ENCODE data around the gene ZFHX3.

The ZFHX3 gene

DNA sequence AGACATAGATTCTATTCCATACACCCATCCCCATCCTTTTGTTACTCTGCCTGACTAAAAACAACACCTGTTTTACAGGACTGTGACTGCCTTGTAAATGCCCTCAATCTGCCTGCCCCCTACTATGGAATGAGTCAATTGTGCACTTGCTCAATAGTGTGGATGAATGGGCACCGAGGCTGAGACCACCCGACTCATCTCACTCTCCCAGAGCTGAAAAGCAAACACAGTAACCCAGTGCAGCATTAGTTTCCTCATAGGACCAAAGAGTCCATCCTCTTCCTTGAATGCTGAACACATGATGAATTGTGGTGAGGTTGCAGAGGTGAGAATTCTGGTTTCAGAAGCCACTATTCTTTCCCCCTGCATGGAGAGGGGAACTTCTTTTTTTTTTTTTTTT, 233.7 kb downstream of the ZFHX3 start:
- DNase-seq, result no peak

DNA sequence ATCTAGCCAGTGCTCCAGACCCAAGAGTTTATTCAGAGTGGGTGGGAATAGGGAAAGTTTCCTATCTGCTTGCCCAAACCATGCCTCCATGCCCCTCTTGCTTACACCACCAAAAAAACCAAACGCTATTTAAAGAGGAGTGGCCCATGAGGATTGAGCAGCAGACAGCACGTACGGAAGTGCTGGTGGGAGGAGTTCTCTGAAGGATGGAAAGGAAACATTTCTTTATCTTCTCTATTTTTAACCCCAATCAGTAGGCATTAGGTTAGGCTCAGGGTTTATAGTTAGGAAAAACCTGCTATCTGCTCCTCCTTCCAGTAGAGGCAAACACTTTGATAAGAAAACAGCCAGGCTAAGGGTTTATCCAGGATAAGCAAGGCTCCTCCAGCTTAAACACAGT, 235.3 kb downstream of the ZFHX3 start:
- DNase-seq, result no peak

DNA sequence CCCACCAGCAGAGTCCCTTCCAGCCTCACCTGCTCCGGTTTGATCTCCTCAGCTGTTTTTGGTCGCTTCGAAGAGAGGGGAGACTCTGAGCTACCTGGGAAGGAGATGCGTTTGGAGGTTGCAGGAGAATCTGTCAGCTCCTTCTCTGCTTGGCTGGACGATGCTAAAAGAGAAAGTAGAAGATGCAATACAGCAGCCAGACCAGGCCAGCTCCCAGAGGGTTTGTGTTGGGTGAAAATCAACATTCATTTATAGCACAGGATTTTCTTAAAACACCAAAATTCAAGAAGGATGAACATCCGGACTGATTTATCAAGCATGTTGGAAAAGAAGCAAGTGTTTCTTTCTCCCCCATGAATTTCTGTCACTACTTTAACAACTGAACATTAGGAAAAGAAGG, 236.1 kb downstream of the ZFHX3 start:
- DNase-seq, result no peak

DNA sequence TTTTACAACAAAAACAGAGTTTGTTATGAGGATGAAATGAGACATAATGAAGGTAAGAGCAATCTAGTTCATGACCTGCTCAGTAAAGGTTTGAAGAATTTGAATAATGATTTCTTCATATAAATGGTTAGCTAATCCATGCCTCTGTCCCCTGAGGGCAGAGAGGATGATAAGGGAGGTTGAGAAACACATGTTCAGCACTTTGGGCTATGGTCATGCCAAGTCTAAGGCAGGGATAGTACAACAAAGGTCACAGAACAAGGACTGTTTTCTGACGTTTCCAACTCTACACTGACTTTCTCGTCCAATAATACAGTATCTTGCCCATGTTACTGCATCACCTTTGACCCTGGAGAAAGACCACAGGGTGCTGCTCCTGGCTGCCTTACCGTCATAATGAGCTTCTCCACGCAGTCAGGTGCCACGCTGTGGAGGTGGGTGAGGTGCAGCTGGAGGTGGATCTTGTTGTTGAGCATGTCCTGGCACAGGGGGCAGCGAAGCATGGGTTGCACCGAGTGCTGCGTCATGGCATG, 236.7 kb downstream of the ZFHX3 start:
- no peak for DNase-seq

DNA sequence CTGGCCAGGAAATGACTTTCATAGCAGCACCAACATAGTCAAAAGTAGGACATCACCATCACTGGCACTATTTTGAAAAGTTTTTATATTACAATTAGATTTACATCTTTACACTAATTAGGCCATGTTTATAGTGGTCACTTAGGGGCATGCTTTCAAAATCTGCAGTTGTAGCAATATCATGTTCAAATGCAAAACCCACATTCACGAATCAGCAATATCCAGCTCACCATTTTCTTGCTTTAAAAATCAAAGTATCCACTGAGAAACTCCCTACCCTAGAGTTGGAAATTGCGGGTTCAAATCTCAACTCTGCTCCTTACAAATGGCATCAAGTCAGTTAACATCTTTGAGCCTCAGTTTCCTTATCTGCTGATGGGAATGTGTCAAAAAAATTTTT, 237.4 kb downstream of the ZFHX3 start:
- DNase-seq, result no peak

DNA sequence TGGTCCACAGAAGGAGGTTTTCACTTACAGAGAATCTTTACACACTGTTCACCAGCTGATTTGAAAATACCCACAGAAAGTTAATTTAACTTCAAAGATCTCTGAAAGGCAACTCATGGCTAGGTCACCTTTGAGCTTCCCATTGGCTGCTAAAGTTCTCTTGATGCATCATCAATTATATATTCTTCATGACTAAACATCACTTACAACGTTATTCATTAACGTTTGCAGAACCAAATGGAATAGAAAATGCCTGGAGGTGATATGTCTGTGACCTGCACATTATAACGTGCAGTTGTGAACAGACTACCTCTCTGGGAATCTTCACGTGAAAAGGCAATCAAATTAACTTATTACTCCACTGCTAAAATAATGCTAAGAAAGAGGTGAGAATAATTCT, 238.5 kb downstream of the ZFHX3 start:
- DNase-seq, result no peak

DNA sequence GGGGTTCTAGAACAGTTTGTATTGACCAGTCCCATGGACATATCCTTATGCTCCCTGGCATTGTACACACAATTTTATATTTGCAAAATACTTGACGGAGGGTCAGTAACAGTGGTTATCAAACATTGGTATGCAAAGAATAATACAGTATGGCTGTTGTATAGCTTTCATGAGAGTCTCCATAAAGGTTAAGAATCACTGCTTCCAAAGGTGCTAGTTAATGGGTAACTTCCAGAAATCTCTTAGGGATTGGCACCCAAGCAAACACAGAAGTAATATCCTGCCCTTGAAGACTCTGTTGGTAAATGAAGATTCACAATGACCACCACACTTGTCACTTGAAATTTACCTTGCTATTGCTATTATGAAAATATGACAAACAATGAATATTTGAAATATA, 239.2 kb downstream of the ZFHX3 start:
- DNase-seq, result no peak

DNA sequence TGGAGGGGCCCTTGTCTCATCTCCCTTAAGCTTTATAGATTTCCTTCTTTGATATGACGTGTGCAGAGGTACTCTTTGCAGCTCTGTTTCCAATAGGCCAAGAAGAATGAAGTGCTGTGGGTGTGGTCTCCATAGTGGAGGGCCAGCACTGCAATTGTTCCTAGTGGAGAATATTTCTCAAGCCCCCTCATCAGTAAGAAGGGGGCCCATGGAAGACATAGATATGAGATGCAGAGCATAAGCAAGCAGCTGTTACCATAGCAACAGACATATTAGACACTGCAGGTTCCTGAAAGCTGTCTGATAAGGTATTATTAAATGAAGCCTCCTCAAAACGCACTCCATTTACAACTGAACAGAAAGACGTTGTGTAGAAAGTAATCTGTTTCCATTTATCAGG, 240.7 kb downstream of the ZFHX3 start:
- DNase-seq, result no peak

DNA sequence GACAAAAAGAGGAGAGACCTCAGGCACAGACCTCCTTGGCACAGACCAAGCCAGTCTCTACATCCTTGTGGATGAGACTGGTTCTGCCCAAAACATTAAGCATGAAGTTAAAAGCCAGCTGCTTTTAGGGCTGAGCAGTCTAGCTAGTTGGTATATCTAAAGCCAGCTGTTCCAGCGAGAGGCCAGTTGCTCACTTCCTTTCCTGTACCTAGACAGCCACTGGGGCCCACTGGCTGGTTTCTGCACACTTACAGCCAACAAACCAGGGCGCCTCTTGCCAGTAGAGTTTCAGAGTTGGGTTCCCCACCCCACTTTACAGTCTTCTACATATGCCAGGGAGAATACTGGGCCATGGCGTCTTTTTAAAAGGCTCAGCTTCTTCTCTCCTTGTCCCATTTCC, 242.4 kb downstream of the ZFHX3 start:
- DNase-seq, result no peak

DNA sequence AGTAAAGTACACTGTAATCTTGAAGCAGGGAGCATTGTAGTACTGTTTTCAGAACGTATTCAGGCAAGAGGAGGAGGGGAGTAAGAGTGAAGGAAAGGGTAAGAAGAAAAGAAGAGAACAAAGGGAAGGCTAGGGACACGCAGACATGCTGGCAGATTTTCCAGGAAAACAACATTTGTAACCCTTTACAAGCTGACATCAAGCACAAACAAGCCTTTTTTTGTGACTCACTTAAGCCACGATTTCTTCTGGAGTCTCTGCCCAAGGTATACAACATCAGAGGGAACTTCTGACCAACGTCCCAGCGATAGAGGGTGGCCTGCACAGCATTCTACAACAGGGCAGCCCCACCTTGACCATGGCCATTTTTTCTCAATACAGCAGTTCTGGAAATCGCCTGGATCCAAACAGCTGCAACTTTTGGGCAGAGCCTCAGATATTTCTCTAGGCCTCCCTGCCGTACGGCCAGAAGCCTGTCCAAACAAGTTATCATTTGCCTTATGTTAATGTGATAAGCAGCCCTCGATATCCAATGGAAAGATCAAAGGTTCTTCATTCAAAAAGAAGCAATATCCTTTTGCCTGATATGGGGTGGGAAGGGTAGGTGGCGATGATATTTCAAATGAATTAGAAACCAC, 247.3 kb downstream of the ZFHX3 start:
- no peak for DNase-seq

DNA sequence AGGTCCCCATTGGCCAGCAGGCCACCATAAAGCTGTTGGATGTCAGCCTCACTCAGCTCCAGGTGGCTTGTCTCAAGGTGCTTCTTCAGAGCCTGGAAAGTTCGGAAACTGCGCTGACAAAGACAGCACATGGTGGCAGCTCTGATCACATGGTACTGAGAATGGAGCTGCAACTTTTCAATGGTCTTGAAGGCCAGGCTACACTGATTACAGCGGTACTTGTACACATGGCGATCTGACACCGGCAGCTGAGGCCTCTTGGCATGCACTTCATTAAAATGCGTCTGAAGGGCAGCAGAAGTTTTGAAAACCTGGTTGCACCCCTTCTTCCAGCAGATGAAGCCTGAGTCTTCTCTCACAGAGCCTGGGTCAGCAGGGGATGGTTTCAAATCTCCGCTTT, 249.7 kb downstream of the ZFHX3 start:
- no peak for DNase-seq

DNA sequence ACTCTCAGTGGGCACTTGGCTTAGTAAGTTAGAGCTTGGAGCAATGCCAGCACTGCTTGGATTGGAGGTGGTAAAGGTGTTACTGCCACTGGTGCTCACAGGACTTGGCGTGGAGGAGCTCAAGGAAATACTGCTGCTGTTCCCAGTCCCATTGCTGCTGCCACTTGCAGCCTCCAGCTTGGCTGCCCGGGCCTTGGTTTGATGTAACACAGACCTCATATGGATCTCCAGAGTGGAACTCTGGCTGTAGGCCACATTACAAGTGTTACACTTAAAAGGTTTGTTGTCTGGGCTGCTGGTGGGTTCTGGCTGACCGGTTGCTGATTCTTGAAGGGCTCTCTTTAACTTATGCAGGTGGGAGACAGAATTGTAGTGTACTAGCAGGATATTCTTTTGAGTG, 250.3 kb downstream of the ZFHX3 start:
- no peak for DNase-seq

DNA sequence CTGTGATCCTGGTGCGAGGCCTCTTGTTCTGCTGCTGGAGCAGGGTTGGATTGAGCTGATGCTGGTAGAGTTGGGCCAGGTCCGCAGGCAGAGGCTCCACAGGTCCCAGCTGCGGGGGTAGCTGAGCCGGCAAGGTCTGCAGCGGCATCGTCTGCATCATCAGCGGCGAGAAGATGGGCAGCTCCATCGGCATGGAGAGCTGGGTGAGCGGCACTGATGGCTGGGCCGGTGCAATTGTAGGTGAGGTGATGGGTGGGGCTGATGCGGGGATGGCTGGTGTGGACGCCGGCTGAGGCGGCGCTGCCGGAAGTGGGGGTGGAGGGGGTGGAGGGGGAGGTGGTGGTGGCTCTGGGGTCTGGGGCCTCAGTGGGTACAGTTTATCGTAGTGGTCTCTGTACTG, 251.7 kb downstream of the ZFHX3 start:
- DNase-seq, result no peak

DNA sequence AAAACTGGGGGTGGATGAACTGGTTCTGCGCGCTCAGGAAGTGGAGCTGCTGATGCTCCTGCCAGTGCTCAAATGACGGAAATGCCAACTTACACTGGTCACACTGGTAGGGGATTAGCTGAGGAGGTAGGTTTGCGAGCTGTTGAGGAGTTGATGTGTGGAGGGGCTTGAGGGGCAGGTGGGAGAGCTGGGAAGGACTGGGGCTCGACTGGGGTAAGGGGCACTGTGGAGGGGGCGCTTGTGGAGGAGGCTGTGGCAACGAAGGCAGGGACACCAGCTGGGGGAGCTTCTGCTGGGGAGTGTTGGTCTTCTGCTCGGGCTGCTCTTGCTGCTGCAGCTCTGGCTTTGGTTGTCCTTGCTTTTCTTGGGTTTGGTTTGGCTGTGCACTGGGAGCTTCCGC, 252.9 kb downstream of the ZFHX3 start:
- no peak for DNase-seq

DNA sequence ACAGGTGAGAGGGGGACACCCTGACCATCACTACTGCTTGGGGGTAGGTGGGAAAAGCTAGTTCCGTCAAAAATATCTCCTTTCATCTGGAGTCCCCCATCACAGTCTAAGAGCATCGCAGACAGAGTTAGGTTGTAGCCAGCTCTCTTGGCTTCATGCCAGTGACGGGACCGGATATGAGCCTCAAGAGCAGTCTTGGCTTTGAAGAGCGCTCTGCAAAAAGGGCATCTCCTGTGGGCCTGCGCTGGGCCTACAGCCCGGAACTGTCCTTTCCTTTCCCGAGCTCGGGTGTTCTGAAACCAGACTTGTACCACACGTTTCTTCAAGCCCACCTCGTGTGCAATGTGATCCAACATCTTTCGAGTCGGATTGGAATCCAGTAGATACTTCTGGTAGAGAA, 253.6 kb downstream of the ZFHX3 start:
- no peak for DNase-seq

DNA sequence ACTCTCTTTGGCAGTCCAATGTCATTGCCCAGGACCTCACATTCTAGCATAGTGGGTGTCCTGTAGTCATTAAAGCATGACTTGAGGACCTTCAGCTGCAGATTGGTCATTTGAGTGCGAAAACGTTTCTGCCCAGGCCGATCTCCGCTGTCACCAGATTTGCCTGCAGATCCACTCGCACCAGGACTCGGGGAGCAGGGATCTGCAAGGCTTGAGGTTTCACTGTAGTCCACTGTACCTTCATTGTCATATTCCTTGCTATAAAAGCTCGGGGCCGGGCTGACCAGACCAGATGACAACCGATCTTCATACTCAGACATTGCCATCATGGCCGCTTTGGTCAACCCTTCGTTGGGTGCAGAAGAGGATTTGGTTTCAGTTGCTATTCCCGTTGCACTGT, 254.2 kb downstream of the ZFHX3 start:
- no peak for DNase-seq

DNA sequence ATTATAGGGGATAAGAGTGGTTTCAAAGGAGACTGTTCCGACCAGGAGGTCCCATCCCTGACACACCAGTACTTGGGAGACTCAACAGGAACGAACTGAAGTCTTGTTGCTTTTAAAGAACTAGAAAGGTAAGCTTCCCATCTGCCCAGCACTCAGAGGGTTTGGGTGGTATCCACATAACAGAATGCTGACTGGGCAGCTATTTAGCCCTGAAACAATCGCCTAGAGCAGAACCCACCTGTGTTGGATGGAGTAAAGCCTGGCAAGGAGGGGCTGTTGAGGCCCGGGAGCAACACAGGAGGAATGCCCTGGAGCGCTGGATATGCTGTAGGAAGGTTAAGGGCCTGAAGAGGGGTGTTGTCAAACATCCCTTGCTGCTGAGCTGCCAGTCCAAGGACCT, 254.9 kb downstream of the ZFHX3 start:
- DNase-seq, result no peak

DNA sequence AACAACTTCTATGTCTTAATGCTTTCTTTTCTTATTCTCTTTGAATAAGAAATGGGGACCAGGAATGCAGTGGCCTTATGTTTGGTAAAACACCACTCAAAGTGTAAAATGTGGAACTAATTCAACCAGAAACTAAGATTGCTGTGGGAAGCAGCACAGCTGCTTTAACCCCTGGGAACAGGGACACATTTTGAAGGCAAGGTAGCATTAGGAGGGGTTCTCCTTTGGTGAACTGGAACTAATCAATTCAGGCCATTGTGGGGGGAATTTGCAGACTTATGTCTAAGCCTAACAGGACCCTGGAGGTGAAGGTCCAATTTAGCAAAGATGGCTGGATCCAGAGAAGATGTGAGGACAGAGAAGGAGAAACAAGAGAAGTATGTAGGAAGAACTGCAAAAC, 256.1 kb downstream of the ZFHX3 start:
- DNase-seq, result no peak

DNA sequence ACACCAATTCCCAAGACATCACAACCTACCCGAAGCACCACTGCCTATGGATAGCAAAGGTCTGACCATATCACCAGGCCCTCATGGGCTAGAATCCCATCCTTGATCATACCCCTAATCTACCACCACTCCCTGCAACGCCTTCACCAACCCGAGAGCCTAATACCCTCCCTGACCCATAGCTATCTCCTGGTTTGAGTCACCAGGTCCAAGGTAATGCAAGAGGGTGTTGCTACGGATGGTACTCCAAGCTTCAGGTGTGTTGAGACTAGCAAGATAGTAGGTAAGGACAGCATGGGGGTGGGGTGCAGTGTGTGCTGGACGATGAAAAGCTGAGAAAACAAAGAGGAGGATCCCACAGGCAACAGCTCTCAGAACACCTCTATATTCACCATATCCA, 258.0 kb downstream of the ZFHX3 start:
- DNase-seq, result no peak

DNA sequence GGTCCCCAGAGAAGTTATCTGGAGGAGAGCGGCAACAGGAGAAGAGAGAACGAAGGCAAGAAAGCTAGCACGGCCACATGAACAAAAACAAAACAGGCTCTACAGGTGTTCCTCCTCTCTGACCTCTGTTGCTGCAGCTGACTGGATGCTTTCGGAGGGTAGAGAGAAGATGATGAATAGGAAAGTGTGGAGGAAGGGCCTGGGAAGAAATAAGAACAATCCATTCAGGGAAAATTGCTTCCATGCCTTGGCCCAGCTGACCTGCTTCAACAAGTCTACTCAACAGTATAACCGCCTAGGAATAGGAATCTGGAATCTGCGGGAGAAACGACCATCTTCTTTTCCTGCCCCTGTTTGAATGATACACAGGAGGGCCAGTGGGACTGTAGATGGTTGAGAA, 258.5 kb downstream of the ZFHX3 start:
- DNase-seq, result no peak

DNA sequence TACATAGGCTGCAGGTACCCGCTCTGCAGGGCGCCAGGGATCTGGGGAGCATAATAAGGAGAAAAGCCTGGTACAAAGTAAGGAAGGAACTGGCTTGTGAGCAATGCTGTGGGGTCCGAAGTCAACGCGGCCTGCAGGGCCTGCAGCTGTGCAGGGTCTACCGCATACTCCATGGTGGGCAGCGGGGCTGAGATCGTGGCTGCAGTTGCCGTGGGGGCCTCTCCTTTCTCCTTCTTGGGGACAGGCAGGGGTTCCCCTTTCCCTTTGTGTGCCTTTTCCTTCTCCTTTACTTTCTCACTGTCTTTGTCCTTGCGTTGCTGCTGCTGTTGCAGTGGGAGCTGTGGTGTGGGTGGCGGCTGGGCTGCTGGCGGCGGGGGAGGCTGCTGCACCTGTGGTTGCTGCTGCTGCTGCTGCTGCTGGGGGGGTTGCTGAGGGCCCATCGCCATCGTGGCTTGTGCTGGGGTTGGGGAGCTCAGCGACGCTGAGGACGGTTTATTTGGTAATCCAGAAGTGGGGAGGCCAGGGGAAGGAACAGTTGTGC, 259.6 kb downstream of the ZFHX3 start:
- no peak for DNase-seq

DNA sequence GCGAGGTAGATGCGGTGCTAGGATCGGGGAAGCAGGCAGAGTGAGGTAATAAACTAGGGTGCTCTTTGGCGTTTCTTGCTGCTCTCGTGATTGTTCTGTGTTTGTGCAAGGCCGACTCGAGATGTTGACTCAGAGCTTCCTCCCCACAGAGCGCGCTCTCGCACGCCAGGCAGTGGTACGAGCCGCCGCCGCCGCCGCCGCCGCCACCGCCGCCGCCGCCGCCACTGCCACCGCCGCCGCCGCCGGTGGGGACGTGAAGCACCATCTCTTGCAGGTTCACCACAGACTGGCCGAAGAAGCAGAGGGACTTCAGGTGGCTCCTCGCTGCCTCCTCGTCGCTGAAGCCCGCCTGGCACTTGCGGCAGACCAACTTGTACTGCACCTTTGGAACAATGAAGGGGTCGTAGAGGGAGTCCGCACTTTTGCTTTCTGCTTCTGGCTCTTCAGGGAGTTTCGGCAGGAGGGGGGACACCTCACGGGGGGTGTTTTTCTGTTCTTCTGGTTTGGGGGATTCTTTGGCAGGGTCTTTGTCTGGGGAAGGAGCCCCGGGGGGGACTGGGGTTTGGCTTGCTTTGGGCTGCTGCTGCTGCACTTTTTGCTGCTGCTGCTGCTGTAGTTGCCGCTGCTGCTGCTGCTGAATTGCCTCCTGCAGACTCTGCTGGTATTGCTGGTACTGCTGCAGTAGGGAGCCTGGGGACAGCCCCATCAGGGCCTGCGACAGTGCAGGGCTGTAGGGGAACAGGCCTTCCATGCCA, 260.2 kb downstream of the ZFHX3 start:
- DNase-seq, result peak; percentile 24

DNA sequence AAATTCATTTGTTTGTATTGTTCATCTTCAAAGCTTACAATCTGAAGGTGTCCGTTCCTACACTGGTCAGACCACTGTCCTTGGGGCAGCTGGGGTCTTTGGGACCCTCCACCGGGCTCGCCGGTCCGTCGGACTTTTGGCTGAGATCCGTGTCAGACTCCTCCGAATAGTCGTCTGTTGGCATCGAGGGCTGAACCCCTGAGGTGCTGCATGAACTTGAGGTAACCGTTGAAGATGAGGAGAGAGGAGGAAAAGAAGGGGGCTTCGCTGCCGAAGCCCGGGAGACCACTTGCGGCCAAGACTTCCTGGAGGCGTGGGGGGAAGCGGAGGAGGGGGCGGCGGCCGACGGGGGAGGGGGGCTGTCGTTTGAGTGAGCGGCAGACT, 260.8 kb downstream of the ZFHX3 start:
- DNase-seq, result no peak

DNA sequence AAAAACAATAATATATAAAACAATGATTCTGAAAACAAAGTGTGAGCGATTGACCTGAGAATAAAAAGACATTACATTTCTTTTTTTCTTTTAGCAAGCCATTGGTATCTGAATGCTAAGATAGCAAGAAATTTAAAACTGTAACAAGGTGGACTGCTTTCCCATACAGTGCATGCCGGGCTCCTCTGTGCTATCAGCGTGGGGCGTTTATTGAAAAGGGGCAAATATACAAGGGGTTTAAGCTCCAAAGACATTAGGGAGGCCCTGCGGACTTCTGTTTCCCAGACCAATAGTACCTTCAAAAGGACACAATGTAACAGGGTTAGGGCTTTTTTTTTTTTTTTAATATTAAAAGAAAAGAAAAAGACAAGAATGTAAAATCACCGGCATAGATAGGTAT, 261.3 kb downstream of the ZFHX3 start:
- DNase-seq, result no peak

DNA sequence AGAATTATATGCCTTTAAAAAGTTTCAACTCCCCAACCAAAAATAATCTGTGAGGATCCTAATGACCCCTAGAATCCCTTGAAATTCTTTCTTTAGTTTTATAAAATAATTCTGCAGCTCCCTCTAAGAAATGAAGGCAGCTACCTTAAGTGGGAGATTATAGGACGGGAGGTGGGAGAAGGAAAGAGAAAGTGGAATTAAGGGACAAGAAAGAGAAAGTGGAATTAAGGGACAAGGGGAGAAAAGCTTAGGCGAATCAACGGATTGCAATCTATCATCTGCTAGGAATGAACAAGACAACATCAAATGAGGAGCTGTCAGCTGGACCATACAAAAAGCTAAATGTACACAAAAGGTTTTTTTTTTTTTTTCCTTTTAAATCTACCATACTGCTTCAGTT, 262.0 kb downstream of the ZFHX3 start:
- DNase-seq, result no peak
